Effector CD4-positive, alpha-beta T cell (primary cell): ENCODE results near the gene TBC1D19.
"Not testable (repeated sequence)": the region's sequence is repeated elsewhere in the genome, so short reads cannot be mapped to it uniquely, and the experiment has no call there.

Experiments
- DNase-seq: peaks from one replicate; pipeline ENCODE4 v3.0.0-alpha.2; 2020
- total RNA-seq: gene quantifications from one replicate; lab custom pipeline; 2026; lab: John Stamatoyannopoulos, UW

The TBC1D19 gene, protein sequence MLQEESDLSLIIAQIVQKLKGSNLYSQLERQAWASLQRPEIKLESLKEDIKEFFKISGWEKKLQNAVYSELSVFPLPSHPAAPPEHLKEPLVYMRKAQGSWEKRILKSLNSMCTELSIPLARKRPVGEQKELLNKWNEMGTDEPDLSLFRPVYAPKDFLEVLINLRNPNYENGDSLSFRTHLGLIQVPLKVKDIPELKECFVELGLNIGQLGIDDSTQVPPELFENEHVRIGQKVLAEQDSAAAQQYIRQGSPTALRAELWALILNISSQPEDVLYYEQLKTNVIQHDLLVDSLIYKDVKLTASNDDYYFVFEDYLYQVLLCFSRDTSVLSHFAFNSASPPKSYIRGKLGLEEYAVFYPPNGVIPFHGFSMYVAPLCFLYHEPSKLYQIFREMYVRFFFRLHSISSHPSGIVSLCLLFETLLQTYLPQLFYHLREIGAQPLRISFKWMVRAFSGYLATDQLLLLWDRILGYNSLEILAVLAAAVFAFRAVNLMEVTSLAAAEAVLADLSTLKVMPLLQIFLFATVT
- 14.4 reads per million, percentile 39 among the genes with 10 or more reads in this experiment for total RNA-seq

- DNase-seq, result peak; percentile 76
Measured at GRCh38 chr4:26583865-26584652, at the start of gene TBC1D19. TBC1D19 (plus strand) TSS chr4:26584084; CDS start chr4:26584194, 110 bp downstream.

GRCh38 chr4:26542991-26543390 is 40.9 kb upstream of the TBC1D19 start:
- no peak for DNase-seq

DNA sequence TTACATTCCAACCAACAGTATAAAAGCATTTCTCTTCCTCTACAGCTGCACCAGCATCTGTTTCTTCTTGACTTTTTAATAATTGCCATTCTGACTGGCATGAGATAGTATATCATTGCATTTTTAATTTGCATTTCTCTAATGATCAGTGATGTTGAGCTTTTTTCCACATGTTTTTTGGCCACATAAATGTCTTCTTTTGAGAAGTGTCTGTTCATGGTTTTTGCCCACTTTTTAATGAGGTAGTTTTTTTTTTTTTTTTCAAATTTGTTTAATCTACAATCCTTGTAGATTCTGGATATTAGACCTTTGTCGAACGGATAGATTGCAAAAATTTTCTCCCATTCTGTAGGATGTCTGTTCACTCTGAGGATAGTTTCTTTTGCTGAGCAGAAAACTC is 39.5 kb upstream of the TBC1D19 start:
- DNase-seq, result no peak

- not testable (repeated sequence) for DNase-seq
Measured at GRCh38 chr4:26548379-26548778, 35.5 kb upstream of the TBC1D19 start.

- no peak for DNase-seq
Measured at GRCh38 chr4:26557164-26557563, 26.7 kb upstream of the TBC1D19 start.

GRCh38 chr4:26558166-26558895 is 25.6 kb upstream of the TBC1D19 start:
- DNase-seq, result no peak

DNA sequence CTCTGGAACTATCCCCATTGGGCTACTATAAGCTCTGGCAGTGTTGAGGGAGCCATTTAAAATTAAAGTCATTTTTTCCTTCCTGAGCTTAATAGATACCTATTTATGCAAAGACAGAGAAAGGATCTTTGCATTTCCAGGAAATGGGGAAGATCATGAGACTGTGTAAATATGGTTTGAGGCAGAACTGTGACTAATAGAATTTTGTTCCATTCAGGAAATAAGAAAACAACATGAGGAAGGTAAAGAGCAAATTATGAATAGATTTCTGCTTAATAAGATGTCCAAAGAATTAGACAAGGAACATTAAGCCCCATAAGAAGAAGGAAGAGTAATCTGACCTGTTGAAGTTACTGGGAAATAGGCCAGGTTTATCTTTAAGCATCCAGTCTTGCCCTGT is 17.8 kb upstream of the TBC1D19 start:
- no peak for DNase-seq

DNA sequence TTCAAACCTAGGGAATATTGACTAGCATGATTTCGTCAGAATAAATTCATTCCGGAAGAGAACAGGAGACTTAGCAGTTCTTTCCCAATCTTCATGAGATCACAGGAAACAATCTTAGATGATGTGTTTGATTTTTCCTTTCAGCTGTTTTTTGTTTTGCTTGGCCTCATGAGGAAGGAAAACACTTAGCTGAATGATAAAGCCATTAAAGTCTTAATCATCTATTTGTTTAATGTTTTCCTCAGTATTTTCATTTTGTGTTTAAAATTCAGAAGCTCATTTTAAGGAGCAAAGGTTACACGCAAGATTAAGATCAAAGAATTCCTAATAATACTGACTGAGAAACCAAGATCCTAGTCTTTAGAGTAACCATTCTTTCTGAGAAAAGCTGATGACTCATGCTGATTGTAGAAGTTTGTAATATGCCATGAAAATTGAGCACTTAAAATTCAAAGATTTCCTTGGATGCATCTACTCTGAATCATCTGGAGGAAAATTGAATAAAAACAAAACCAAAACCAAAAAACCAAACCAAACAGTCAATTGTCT is 15.4 kb upstream of the TBC1D19 start:
- DNase-seq, result no peak

GRCh38 chr4:26570596-26570995 is 13.3 kb upstream of the TBC1D19 start:
- DNase-seq, result no peak

DNA sequence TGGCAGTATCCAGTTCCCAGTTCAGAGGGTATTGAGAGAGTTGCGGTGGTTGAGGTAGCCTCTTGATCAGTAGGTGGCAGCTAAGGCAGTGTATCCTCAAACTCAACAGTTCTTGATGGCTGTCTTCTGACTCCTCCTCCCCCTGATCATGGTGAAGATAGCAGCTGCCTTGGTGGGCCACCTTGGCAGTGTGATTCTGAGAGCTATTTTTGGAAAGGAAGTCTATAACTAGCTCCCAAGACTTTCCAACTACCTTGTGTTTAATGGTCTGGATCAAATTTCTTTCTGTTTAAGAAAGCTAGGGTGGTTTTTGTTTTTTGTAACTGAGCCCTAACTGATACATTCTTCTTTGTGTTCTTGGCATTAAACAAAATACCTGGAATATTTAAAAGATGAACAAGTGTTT is 10.5 kb upstream of the TBC1D19 start:
- DNase-seq, result no peak

- no peak for DNase-seq
Measured at GRCh38 chr4:26574563-26574962, 9.3 kb upstream of the TBC1D19 start.

GRCh38 chr4:26576231-26576739 is 7.6 kb upstream of the TBC1D19 start:
- no peak for DNase-seq

DNA sequence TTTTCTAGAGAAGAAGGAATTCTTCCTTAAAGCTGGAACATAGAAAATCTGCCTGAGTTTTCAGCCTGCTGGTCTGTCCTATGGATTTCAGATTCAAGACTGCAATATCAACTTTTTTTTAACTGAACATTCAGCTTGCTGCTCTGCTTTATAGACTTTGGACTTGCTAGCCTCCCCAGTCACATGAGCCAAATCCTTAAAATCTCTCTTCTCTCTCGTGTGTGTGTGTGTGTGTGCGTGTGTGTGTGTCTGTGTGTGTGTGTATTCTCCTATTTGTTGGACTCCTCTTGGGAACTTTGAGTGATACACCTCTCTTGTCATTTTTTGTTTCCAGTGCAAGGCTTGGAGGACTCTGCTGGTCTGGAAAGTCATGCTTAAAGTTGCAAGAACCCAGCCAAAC is 6.8 kb upstream of the TBC1D19 start:
- DNase-seq, result no peak

GRCh38 chr4:26579169-26579568 is 4.7 kb upstream of the TBC1D19 start:
- DNase-seq, result no peak

GRCh38 chr4:26581341-26581740 is 2.5 kb upstream of the TBC1D19 start:
- not testable (repeated sequence) for DNase-seq

DNA sequence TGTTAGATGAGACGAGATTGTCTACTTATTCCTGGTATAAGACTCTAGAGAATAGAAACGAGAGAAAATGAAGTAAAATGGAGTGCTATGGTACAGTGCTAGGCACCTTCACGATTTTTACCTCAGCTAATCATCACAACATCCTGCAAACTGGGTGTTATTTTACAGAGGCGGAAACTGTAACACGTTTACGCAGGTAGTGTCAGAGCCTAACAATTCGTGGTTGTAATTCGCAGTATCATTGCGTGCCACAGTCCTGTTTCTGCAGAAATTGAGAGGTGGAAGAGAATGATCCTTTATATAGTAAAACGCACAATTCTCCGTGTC is 383 bp upstream of the TBC1D19 start:
- DNase-seq, result no peak

- DNase-seq, result no peak
Measured at GRCh38 chr4:26584725-26585124, 841 bp downstream of the TBC1D19 start.

GRCh38 chr4:26589705-26590104 is 5.8 kb downstream of the TBC1D19 start:
- DNase-seq, result no peak

DNA sequence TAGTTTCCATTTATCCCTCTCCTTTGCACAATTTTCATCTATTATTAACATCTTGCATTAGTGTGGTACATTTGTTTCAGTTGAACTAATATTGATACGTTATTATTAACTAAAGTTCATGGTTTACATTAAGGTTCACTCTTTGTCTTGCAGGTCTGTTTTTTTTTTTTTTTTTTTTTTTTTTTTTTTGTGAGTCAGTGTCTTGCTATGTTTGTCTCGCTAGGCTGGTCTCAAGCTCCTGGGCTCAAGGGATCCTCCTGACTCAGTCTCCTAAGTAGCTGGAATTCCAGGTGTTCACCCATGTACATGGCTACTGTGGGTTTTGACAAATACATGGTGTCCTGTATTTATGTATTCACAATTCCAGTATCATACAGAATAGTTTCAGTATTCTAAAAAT is 6.8 kb downstream of the TBC1D19 start:
- DNase-seq, result no peak

DNA sequence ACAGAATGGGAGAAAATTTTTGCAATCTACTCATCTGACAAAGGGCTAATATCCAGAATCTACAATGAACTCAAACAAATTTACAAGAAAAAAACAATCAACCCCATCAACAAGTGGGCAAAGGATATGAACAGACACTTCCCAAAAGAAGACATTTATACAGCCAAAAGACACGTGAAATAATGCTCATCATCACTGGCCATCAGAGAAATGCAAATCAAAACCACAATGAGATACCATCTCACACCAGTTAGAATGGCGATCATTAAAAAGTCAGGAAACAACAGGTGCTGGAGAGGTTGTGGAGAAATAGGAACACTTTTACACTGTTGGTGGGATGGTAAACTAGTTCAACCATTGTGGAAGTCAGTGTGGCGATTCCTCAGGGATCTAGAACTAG is 9.7 kb downstream of the TBC1D19 start:
- DNase-seq, result not testable (repeated sequence)

GRCh38 chr4:26594371-26594770 is 10.5 kb downstream of the TBC1D19 start:
- DNase-seq, result no peak

DNA sequence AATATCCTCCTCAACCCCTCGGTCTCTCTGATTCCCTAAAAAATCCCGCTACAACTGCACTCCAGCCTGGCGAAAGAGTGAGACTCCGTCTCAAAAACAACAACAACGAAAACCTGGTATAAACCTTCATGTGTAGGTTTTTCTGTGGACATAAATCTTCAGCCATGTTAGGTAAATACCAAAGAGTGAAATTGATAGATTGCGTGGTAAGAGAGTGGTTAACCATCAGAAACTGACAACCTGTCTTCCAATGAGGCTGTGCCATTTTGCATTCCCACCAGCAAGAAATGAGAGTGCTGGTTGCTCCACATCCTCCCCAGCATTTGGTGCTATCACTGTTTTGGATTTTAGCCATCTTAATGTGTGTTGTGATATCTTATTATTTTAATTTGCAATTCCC is 10.9 kb downstream of the TBC1D19 start:
- no peak for DNase-seq

DNA sequence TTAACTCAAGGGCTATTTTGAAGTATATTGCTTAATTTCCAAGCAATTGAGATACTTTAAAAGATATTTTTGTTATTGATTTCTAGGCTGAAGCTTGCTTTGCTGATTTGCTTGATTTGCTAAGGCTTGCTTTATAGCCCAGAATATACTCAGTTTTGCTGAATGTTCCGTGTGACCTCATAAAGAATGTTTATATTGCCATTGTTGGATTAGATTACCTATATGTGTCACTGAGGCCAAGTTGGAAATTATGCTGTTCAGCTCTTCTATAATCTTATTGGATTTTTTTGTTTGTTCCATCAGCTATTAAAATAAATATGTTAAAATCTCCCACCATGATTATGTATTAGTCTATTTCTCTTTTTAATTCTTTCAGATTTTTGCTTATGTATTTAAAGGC is 13.0 kb downstream of the TBC1D19 start:
- no peak for DNase-seq
